ENCODE data around the gene TDRD7. TPM values are rescaled to one million over a fixed set of nuclear protein-coding genes. Genes with fewer than 3 reads are reported as not detected.

TDRD7 gene
- total and polyA plus RNA-seq, 2 of the 13 experiments (the other 11 are each of a cell fraction or from before 2014, with no cell fraction given): 9.8 to 15.5 TPM

DNA sequence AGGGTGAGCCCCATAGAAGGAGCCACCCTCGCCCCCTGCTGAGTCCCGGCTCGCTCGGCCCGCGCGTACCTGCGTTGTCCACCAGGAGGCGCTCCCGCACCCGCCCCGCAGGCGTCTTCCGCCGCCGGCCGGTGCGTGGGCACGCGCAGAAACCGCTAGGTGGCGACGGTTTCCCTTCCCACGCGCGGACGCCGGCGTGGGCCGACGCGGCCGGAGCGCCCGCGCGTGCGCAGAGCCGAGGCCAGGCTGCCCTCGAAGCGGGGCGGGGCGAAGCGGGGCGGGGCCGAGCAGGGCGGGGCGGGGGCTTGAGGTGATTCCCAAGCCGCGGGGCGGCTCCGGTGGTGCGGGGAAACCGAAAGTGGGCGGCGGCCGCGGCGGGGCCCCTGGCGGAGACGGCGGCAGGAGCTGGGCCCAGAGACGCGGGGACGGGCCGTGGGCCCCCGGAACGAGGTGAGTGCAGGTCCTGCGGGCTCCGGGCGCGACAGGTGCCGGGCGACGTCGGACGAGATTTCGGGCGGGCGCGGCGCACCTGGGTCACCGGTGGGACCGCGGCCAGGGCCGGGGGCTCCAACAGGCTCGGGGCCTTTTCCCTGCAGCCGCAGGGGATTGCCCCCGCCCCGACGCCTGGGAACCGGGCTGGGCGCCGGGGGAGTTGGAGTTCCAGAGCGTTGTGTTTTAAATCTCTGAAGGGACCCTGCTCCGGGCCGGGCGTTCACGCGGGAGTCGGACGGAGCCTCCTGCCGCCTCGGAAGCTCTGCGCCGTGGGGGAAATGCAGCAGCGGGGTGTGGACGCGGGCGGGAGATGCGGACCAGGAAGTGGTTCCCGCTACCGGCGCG, at the start of gene TDRD7 (continued):
- TF ChIP-seq MYNN (CRISPR knock-in tag; IDR thresholded peaks at IDR 0.05; ENCODE audit: low read depth): no peak
- TF ChIP-seq, protein P1, sequence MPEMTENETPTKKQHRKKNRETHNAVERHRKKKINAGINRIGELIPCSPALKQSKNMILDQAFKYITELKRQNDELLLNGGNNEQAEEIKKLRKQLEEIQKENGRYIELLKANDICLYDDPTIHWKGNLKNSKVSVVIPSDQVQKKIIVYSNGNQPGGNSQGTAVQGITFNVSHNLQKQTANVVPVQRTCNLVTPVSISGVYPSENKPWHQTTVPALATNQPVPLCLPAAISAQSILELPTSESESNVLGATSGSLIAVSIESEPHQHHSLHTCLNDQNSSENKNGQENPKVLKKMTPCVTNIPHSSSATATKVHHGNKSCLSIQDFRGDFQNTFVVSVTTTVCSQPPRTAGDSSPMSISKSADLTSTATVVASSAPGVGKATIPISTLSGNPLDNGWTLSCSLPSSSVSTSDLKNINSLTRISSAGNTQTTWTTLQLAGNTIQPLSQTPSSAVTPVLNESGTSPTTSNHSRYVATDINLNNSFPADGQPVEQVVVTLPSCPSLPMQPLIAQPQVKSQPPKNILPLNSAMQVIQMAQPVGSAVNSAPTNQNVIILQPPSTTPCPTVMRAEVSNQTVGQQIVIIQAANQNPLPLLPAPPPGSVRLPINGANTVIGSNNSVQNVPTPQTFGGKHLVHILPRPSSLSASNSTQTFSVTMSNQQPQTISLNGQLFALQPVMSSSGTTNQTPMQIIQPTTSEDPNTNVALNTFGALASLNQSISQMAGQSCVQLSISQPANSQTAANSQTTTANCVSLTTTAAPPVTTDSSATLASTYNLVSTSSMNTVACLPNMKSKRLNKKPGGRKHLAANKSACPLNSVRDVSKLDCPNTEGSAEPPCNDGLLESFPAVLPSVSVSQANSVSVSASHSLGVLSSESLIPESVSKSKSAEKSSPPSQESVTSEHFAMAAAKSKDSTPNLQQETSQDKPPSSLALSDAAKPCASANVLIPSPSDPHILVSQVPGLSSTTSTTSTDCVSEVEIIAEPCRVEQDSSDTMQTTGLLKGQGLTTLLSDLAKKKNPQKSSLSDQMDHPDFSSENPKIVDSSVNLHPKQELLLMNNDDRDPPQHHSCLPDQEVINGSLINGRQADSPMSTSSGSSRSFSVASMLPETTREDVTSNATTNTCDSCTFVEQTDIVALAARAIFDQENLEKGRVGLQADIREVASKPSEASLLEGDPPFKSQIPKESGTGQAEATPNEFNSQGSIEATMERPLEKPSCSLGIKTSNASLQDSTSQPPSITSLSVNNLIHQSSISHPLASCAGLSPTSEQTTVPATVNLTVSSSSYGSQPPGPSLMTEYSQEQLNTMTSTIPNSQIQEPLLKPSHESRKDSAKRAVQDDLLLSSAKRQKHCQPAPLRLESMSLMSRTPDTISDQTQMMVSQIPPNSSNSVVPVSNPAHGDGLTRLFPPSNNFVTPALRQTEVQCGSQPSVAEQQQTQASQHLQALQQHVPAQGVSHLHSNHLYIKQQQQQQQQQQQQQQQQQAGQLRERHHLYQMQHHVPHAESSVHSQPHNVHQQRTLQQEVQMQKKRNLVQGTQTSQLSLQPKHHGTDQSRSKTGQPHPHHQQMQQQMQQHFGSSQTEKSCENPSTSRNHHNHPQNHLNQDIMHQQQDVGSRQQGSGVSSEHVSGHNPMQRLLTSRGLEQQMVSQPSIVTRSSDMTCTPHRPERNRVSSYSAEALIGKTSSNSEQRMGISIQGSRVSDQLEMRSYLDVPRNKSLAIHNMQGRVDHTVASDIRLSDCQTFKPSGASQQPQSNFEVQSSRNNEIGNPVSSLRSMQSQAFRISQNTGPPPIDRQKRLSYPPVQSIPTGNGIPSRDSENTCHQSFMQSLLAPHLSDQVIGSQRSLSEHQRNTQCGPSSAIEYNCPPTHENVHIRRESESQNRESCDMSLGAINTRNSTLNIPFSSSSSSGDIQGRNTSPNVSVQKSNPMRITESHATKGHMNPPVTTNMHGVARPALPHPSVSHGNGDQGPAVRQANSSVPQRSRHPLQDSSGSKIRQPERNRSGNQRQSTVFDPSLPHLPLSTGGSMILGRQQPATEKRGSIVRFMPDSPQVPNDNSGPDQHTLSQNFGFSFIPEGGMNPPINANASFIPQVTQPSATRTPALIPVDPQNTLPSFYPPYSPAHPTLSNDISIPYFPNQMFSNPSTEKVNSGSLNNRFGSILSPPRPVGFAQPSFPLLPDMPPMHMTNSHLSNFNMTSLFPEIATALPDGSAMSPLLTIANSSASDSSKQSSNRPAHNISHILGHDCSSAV (CRISPR knock-in tag; IDR thresholded peaks at IDR 0.05; ENCODE audit: borderline replicate concordance): no peak
- TF ChIP-seq, protein P2, sequence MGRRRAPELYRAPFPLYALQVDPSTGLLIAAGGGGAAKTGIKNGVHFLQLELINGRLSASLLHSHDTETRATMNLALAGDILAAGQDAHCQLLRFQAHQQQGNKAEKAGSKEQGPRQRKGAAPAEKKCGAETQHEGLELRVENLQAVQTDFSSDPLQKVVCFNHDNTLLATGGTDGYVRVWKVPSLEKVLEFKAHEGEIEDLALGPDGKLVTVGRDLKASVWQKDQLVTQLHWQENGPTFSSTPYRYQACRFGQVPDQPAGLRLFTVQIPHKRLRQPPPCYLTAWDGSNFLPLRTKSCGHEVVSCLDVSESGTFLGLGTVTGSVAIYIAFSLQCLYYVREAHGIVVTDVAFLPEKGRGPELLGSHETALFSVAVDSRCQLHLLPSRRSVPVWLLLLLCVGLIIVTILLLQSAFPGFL (CRISPR knock-in tag; IDR thresholded peaks at IDR 0.05): no peak
- TF ChIP-seq NR1H2 (CRISPR knock-in tag; IDR thresholded peaks at IDR 0.05; ENCODE audit: borderline replicate concordance, low read depth): no peak
- TF ChIP-seq ISX (CRISPR knock-in tag; conservative IDR thresholded peaks at IDR 0.05): no peak
- no peak for TF ChIP-seq ZNF230 (CRISPR knock-in tag; IDR thresholded peaks at IDR 0.05)
- TF ChIP-seq, protein P3, sequence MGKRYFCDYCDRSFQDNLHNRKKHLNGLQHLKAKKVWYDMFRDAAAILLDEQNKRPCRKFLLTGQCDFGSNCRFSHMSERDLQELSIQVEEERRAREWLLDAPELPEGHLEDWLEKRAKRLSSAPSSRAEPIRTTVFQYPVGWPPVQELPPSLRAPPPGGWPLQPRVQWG (CRISPR knock-in tag; IDR thresholded peaks at IDR 0.05; ENCODE audit: borderline replicate concordance, low read depth): no peak
- no peak for TF ChIP-seq ZKSCAN5 (CRISPR knock-in tag; IDR thresholded peaks at IDR 0.05)
- no peak for TF ChIP-seq ZNF17 (CRISPR knock-in tag; IDR thresholded peaks at IDR 0.05)
- TF ChIP-seq GABPA (IDR thresholded peaks at IDR 0.05; ENCODE audit: low read depth, low read length): no peak
- TF ChIP-seq GABPA (CRISPR knock-in tag; IDR thresholded peaks at IDR 0.05; ENCODE audit: low read depth): no peak
- TF ChIP-seq MAFG (CRISPR knock-in tag; IDR thresholded peaks at IDR 0.05): no peak
- TF ChIP-seq ZBTB7A (CRISPR knock-in tag; IDR thresholded peaks at IDR 0.05): no peak
- 0 out of 2 replicates have a peak, but pooled peaks have one; percentile 59 for TF ChIP-seq SAFB2 (CRISPR knock-in tag; IDR thresholded peaks at IDR 0.05; ENCODE audit: borderline replicate concordance, low read depth)
- TF ChIP-seq ZNF331 (CRISPR knock-in tag; IDR thresholded peaks at IDR 0.05): peak; percentile 91
- TF ChIP-seq ZNF205 (CRISPR knock-in tag; IDR thresholded peaks at IDR 0.05): peak; percentile 77; the same call in 1 of the 2 replicates
- TF ChIP-seq ZNF234 (CRISPR knock-in tag; conservative IDR thresholded peaks at IDR 0.05): peak; percentile 64; the same call in 1 of the 2 replicates
- TF ChIP-seq, protein P4, sequence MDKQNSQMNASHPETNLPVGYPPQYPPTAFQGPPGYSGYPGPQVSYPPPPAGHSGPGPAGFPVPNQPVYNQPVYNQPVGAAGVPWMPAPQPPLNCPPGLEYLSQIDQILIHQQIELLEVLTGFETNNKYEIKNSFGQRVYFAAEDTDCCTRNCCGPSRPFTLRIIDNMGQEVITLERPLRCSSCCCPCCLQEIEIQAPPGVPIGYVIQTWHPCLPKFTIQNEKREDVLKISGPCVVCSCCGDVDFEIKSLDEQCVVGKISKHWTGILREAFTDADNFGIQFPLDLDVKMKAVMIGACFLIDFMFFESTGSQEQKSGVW (CRISPR knock-in tag; IDR thresholded peaks at IDR 0.05; ENCODE audit: borderline replicate concordance): no peak
- TF ChIP-seq NCOR1 (IDR thresholded peaks at IDR 0.05; ENCODE audit: borderline replicate concordance, low read length): no peak
- no peak for TF ChIP-seq KLF15 (CRISPR knock-in tag; IDR thresholded peaks at IDR 0.05; ENCODE audit: borderline replicate concordance)

Data from HepG2 (cell line).